Neural crest cell (in vitro differentiated cells): ENCODE measurements around the gene OR10G3. TPM values are rescaled to one million over a fixed set of nuclear protein-coding genes. Genes with fewer than 3 reads are reported as not detected.
A peak's percentile ranks its signal among the peaks of the same experiment; 100 is the strongest.

Source experiments
- DNase-seq: peaks from one replicate; pipeline ENCODE4 v3.0.0; 2021; ENCODE audit warnings: low read depth, mixed read lengths, low spot score
- H3K27ac Mint-ChIP-seq: one replicate; pipeline ENCODE4 v1.8.0; 2021; ENCODE audit warnings: mild to moderate bottlenecking, mixed read lengths; ENCODE audit not compliant: unreplicated experiment
- H3K27me3 Mint-ChIP-seq: 2 replicates; pipeline ENCODE4 v1.8.0; 2021; ENCODE audit warnings: low read depth, mild to moderate bottlenecking, mixed read lengths
- H3K36me3 Mint-ChIP-seq: 2 replicates; pipeline ENCODE4 v1.8.0; 2021; ENCODE audit warnings: low read depth, mild to moderate bottlenecking, mixed read lengths
- H3K4me1 Mint-ChIP-seq: 2 replicates; pipeline ENCODE4 v1.8.0; 2021; ENCODE audit warnings: mixed read lengths
- H3K4me3 Mint-ChIP-seq: one replicate; pipeline ENCODE4 v1.8.0; 2021; ENCODE audit warnings: mild to moderate bottlenecking, mixed read lengths
- H3K9me3 Mint-ChIP-seq: 2 replicates; pipeline ENCODE4 v1.8.0; 2021; ENCODE audit warnings: mixed read lengths
- CTCF ChIP-seq: fragments of 200-600 bp; sonication (generic); conservative IDR thresholded peaks from 2 replicates; pipeline ENCODE4 v1.5.0; 2021; ENCODE audit warnings: antibody characterized with exemption, mild to moderate bottlenecking
- total RNA-seq: library from RNA; stranded (reverse); gene quantifications from 2 replicates; pipeline ENCODE4 v1.2.1, GENCODE V29; 2021

OR10G3 gene
- total RNA-seq, 1 donor from 2014 or later, result not detected

- H3K9me3 Mint-ChIP-seq, result no peaks in the 10 kb centered on the region
- H3K4me3 Mint-ChIP-seq, result peak overlapping the region; percentile 76
- peaks cover 8% of the 10 kb centered on the region for H3K27me3 Mint-ChIP-seq
- DNase-seq, result no peak
- H3K36me3 Mint-ChIP-seq, result no peaks in the 10 kb centered on the region
- peaks cover 58% of the 10 kb centered on the region for H3K4me1 Mint-ChIP-seq
- TF ChIP-seq CTCF, result no peak
- H3K27ac Mint-ChIP-seq, result peak overlapping the region; percentile 89
Observed at GRCh38 chr14:21539189-21539940, 40.5 kb downstream of the OR10G3 start.

- Mint-ChIP-seq H3K4me3 (peak overlapping the region; percentile 89), H3K4me1 (peaks cover 55% of the 10 kb centered on the region), H3K9me3 (no peaks in the 10 kb centered on the region), H3K36me3 (no peaks in the 10 kb centered on the region), H3K27ac (peak overlapping the region; percentile 83), H3K27me3 (peaks cover 8% of the 10 kb centered on the region)
- TF ChIP-seq CTCF, result no peak
- no peak for DNase-seq
Observed at GRCh38 chr14:21537090-21537424, 42.8 kb downstream of the OR10G3 start.

GRCh38 chr14:21536418-21537089 lies 43.3 kb downstream of the OR10G3 start:
- Mint-ChIP-seq H3K27me3 (peaks cover 8% of the 10 kb centered on the region), H3K9me3 (no peaks in the 10 kb centered on the region), H3K36me3 (no peaks in the 10 kb centered on the region), H3K4me3 (peak overlapping the region; percentile 89), H3K4me1 (peaks cover 58% of the 10 kb centered on the region), H3K27ac (peak overlapping the region; percentile 98)
- TF ChIP-seq CTCF, result no peak
- DNase-seq, result no peak

DNA sequence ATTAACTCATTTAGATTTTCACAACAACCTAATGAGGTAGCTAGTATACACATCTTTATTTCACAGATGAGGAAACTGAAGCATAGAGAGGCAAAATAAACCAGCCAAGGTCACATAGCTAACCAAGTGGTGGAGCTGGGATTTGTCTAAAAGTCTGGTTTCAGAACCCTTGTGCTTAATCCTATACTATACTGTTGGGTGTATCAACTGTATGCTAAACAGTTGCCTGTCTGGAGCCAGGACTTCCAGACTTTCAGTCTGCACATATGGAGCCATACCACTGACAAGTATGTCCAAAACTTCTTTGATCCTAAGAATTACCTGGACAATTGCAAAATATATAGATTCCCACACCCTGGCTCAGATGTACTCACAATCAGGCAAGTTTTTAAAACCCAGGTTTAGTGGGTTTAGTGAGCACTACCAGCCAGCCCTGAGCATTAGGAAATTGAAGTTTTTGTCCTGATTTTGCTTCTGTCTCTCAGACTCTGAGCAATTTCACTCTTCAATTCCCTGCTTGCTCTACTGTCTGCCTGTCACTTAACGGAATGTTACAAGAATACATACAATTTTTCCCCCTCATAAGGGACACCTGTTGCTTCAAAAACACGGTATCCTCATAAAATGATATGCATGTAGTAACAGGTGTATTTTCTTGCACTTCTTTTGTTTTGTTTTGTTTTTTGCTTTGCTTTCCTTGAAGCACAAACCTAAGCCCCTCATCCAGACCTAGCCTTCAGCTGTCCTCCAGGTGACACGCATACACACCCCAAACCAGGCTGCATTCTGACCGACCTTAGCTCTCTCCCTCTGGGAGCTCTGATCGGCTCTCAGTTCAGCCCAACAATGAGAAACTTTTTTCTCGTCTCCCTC lies 44.1 kb downstream of the OR10G3 start:
- TF ChIP-seq CTCF, result no peak
- Mint-ChIP-seq H3K4me3 (peak overlapping the region; percentile 89), H3K9me3 (no peaks in the 10 kb centered on the region), H3K36me3 (peaks cover 2% of the 10 kb centered on the region), H3K27ac (peak overlapping the region; percentile 98), H3K27me3 (peaks cover 8% of the 10 kb centered on the region), H3K4me1 (peaks cover 61% of the 10 kb centered on the region)
- DNase-seq, result no peak

DNA sequence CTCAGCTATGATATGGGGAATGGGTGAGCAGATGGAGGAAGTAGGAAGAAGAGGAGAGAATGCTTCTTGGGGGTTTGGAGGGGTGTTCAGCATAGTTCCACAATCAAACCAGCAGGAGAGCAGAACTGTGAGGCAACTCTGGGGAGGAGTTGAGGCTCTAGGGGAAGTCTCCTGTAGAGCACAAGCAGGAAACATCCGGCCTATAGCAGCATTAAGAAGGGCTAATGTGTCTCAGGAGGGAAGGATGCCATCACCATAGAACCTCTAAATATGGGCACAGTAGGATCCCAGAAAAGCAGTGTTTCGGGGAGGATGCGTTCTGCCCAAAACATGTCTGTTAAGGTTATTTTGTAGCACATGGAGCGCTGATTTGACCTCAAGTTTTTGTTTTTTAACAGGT lies 45.3 kb downstream of the OR10G3 start:
- Mint-ChIP-seq H3K27me3 (peaks cover 8% of the 10 kb centered on the region), H3K9me3 (no peaks in the 10 kb centered on the region), H3K27ac (peak overlapping the region; percentile 3), H3K4me1 (peaks cover 63% of the 10 kb centered on the region), H3K4me3 (peak overlapping the region; percentile 89), H3K36me3 (peaks cover 2% of the 10 kb centered on the region)
- no peak for TF ChIP-seq CTCF
- DNase-seq, result no peak
